Liver (tissue), 9 donors: ENCODE measurements around the gene PLOD3. TPM values are rescaled to one million over a fixed set of nuclear protein-coding genes. Genes with fewer than 3 reads are reported as not detected.

ENCODE experiments used
- DNase-seq: peaks from one replicate; pipeline ENCODE4 v3.0.0-alpha.2; 2017; ENCODE audit warnings: low spot score
- H3K27ac ChIP-seq, 2 donors: one replicate each; pipeline ENCODE4 v1.7.0; 2013; ENCODE audit warnings: inconsistent platforms in 2 of 2, low read length in 2 of 2, control low read depth in 1 of 2, low read depth in 1 of 2, mild to moderate bottlenecking in 1 of 2
- H3K27me3 ChIP-seq, 4 donors: one replicate each; pipeline versions ENCODE4 v1.6.1 to v1.7.0; 2013; ENCODE audit warnings: low read length in 3 of 4, inconsistent platforms in 1 of 4, mild to moderate bottlenecking in 1 of 4, moderate library complexity in 1 of 4; ENCODE audit not compliant: control insufficient read depth in 4 of 4, insufficient read depth in 4 of 4
- H3K36me3 ChIP-seq, 4 donors: one replicate each; pipeline versions ENCODE4 v1.6.1 to v1.7.0; 2013; ENCODE audit warnings: low read length in 3 of 4, mild to moderate bottlenecking in 3 of 4, low read depth in 1 of 4, moderate library complexity in 1 of 4; ENCODE audit not compliant: control insufficient read depth in 4 of 4, insufficient read depth in 3 of 4
- H3K4me1 ChIP-seq, 4 donors: one replicate each; pipeline versions ENCODE4 v1.6.1 to v1.7.0; 2013; ENCODE audit warnings: low read length in 3 of 4, mild to moderate bottlenecking in 3 of 4, moderate library complexity in 1 of 4; ENCODE audit not compliant: control insufficient read depth in 4 of 4, insufficient read depth in 4 of 4
- H3K4me3 ChIP-seq, 3 donors: one replicate each; pipeline versions ENCODE4 v1.6.1 to v1.7.0; 2013; ENCODE audit warnings: low read length in 3 of 3, control low read depth in 1 of 3, low read depth in 1 of 3, mild to moderate bottlenecking in 1 of 3
- H3K9ac ChIP-seq, 2 donors: one replicate each; pipeline ENCODE4 v1.7.0; 2013; ENCODE audit warnings: low read length in 2 of 2, mild to moderate bottlenecking in 2 of 2, moderate library complexity in 2 of 2, control low read depth in 1 of 2, low read depth in 1 of 2
- H3K9me3 ChIP-seq, 4 donors: one replicate each; pipeline versions ENCODE4 v1.6.1 to v1.7.0; 2013; ENCODE audit warnings: low read length in 3 of 4; ENCODE audit not compliant: control insufficient read depth in 4 of 4
- EGR1 ChIP-seq, 2 donors: IDR thresholded peaks; 2 replicates each; pipeline ENCODE4 v1.6.1; 2016 to 2018; ENCODE audit warnings: antibody characterized with exemption in 2 of 2, low read depth in 2 of 2
- FOXA1 ChIP-seq: IDR thresholded peaks from 2 replicates; pipeline ENCODE4 v1.6.1; 2016; ENCODE audit warnings: antibody characterized with exemption
- GABPA ChIP-seq, 2 donors: IDR thresholded peaks in 1 of 2; conservative IDR thresholded peaks in 1 of 2; 2 replicates each; pipeline ENCODE4 v1.6.1; 2016; ENCODE audit warnings: antibody characterized with exemption in 2 of 2, mild to moderate bottlenecking in 1 of 2, moderate library complexity in 1 of 2
- HNF4G ChIP-seq: IDR thresholded peaks from 2 replicates; pipeline ENCODE4 v1.6.1; 2016; ENCODE audit warnings: antibody characterized with exemption
- JUND ChIP-seq, 2 donors: IDR thresholded peaks; 2 replicates each; pipeline ENCODE4 v1.6.1; 2016; ENCODE audit warnings: antibody characterized with exemption in 2 of 2
- NR2F2 ChIP-seq: IDR thresholded peaks from 2 replicates; pipeline ENCODE4 v1.6.1; 2016; ENCODE audit warnings: antibody characterized with exemption
- RAD21 ChIP-seq, 2 donors: IDR thresholded peaks; 2 replicates each; pipeline ENCODE4 v1.6.1; 2016; ENCODE audit warnings: antibody characterized with exemption in 2 of 2, mild to moderate bottlenecking in 2 of 2
- RXRA ChIP-seq, 2 donors: IDR thresholded peaks; 2 replicates each; pipeline ENCODE4 v1.6.1; 2017 to 2018; ENCODE audit warnings: antibody characterized with exemption in 2 of 2, mild to moderate bottlenecking in 1 of 2
- SP1 ChIP-seq: IDR thresholded peaks from 2 replicates; pipeline ENCODE4 v1.6.1; 2018; ENCODE audit warnings: antibody characterized with exemption, mild to moderate bottlenecking
- TAF1 ChIP-seq: conservative IDR thresholded peaks from 2 replicates; pipeline ENCODE4 v1.6.1; 2016; ENCODE audit warnings: antibody characterized with exemption, mild to moderate bottlenecking
- YY1 ChIP-seq: IDR thresholded peaks from 2 replicates; pipeline ENCODE4 v1.6.1; 2016; ENCODE audit warnings: antibody characterized with exemption, mild to moderate bottlenecking
- ZBTB33 ChIP-seq: IDR thresholded peaks from 2 replicates; pipeline ENCODE4 v1.6.1; 2016; ENCODE audit warnings: antibody characterized with exemption
- WGBS: extraction: QIAGEN DNeasy Blood & Tissue Kit; methylation state at CpG from one replicate; pipeline ENCODE4 v1.1.7; 2013; 5-methylcytosine and 5-hydroxymethylcytosine counted together
- polyA plus RNA-seq, 2 donors: library from polyadenylated mRNA; stranded (reverse) in 1 of 2; unstranded in 1 of 2; fragments of 200-250 nt in 1 of 2; fragments of >200 nt in 1 of 2; fragmentation: Nextera tagmentation in 1 of 2; extraction: Ambion mirVana in 1 of 2; gene quantifications; one replicate each; pipeline versions ENCODE4 v1.2.1 to v1.2.3, GENCODE V29; 2013 to 2015
- total RNA-seq, 2 donors: library from RNA; depleted of rRNA; stranded (reverse); fragments of >200 nt; gene quantifications; one replicate each; pipeline ENCODE4 v1.2.3, GENCODE V29; 2014
- TF ChIP-seq, protein P1 (sequence below): IDR thresholded peaks from 2 replicates; pipeline ENCODE4 v1.6.1; 2016; ENCODE audit warnings: antibody characterized with exemption
- TF ChIP-seq, protein P2 (sequence below): fragments of 150-350 bp; IDR thresholded peaks from 2 replicates; pipeline ENCODE4 v1.5.1; 2017; ENCODE audit warnings: improper control_type of control experiment, low read depth, low read length; ENCODE audit not compliant: missing input control
- TF ChIP-seq, protein P3 (sequence below): IDR thresholded peaks from 2 replicates; pipeline ENCODE4 v1.6.1; 2016; ENCODE audit warnings: antibody characterized with exemption, mild to moderate bottlenecking
- TF ChIP-seq, protein P4 (sequence below): IDR thresholded peaks from 2 replicates; pipeline ENCODE4 v1.6.1; 2016; ENCODE audit warnings: antibody characterized with exemption
- donor health status: healthy.
- donor health status: healthy.
- donor health status: healthy.
- donor health status: healthy.
- donor health status: healthy.

PLOD3 gene
- total and polyA plus RNA-seq, 4 donors = 19.4 to 42.9 (median 27.7) TPM

DNA sequence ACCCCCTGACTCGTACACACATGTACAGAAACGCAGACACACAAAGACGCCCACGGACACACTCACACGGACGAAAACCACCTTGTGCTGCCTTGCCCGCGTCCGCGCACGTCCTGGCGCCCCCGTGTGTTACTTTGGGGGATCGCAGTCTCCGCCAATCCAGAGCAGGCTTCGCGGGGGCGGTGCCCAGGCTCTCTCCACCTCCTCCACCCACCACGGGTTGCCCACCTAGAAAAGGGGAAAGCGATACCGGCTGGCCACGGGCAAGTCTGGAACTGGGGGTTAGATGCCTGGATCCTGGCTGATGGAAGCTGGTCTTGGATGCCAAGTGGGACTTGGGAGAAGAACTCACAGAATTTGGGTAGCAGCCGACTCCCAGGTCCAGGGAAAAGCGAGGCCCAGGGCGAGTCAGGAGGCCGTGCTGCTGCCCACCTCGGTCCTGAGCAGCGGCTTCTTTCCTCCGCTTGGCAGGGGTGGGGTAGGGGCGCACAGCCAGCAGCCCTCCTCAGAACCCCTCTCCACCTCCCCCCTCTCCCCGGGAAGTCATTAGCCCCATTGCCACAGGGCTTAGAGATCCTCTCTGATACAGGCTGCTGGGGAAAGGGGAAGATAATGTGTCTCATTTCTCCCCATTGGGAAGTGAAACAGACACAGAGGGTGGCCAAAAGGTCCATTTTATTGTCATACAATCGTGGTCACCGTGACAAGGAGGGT, 47.4 kb downstream of the PLOD3 start:
- peaks cover 13 to 41% (median 17%) of the 10 kb centered on the region in 4 donors for H3K4me1 ChIP-seq
- no peak overlapping the region for H3K9ac ChIP-seq
- no peak overlapping the region for H3K27ac ChIP-seq
- H3K27me3 ChIP-seq = peaks cover 8 to 23% (median 18%) of the 10 kb centered on the region in 4 donors
- no peaks in the 10 kb centered on the region for H3K9me3 ChIP-seq
- 2% methylated on average over 33 of the region's 33 CpGs for WGBS
- H3K36me3 ChIP-seq = no peaks in the 10 kb centered on the region
- DNase-seq = peak; percentile 85
- H3K4me3 ChIP-seq = no peak overlapping the region
- no peak for TF ChIP-seq SP1
- TF ChIP-seq, protein P1, sequence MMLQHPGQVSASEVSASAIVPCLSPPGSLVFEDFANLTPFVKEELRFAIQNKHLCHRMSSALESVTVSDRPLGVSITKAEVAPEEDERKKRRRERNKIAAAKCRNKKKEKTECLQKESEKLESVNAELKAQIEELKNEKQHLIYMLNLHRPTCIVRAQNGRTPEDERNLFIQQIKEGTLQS = no peak
- TF ChIP-seq YY1 = no peak
- peak; percentile 68 to 79 for TF ChIP-seq RAD21 (IDR thresholded peaks at IDR 0.05)
- peak; percentile 84 to 86 for TF ChIP-seq EGR1 (IDR thresholded peaks at IDR 0.05; ENCODE audit: low read depth in 2 of 2)
- TF ChIP-seq NR2F2 = no peak
- TF ChIP-seq, protein P2, sequence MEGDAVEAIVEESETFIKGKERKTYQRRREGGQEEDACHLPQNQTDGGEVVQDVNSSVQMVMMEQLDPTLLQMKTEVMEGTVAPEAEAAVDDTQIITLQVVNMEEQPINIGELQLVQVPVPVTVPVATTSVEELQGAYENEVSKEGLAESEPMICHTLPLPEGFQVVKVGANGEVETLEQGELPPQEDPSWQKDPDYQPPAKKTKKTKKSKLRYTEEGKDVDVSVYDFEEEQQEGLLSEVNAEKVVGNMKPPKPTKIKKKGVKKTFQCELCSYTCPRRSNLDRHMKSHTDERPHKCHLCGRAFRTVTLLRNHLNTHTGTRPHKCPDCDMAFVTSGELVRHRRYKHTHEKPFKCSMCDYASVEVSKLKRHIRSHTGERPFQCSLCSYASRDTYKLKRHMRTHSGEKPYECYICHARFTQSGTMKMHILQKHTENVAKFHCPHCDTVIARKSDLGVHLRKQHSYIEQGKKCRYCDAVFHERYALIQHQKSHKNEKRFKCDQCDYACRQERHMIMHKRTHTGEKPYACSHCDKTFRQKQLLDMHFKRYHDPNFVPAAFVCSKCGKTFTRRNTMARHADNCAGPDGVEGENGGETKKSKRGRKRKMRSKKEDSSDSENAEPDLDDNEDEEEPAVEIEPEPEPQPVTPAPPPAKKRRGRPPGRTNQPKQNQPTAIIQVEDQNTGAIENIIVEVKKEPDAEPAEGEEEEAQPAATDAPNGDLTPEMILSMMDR = peak; percentile 76
- no peak for TF ChIP-seq ZBTB33
- TF ChIP-seq, protein P3, sequence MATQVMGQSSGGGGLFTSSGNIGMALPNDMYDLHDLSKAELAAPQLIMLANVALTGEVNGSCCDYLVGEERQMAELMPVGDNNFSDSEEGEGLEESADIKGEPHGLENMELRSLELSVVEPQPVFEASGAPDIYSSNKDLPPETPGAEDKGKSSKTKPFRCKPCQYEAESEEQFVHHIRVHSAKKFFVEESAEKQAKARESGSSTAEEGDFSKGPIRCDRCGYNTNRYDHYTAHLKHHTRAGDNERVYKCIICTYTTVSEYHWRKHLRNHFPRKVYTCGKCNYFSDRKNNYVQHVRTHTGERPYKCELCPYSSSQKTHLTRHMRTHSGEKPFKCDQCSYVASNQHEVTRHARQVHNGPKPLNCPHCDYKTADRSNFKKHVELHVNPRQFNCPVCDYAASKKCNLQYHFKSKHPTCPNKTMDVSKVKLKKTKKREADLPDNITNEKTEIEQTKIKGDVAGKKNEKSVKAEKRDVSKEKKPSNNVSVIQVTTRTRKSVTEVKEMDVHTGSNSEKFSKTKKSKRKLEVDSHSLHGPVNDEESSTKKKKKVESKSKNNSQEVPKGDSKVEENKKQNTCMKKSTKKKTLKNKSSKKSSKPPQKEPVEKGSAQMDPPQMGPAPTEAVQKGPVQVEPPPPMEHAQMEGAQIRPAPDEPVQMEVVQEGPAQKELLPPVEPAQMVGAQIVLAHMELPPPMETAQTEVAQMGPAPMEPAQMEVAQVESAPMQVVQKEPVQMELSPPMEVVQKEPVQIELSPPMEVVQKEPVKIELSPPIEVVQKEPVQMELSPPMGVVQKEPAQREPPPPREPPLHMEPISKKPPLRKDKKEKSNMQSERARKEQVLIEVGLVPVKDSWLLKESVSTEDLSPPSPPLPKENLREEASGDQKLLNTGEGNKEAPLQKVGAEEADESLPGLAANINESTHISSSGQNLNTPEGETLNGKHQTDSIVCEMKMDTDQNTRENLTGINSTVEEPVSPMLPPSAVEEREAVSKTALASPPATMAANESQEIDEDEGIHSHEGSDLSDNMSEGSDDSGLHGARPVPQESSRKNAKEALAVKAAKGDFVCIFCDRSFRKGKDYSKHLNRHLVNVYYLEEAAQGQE = no peak

- Histone ChIP-seq H3K36me3 (no peaks in the 10 kb centered on the region), H3K27me3 (peaks cover 9 to 19% (median 18%) of the 10 kb centered on the region in 4 donors), H3K9ac (no peak overlapping the region), H3K4me1 (peaks cover 14 to 43% (median 18%) of the 10 kb centered on the region in 4 donors), H3K4me3 (no peak overlapping the region), H3K9me3 (no peaks in the 10 kb centered on the region), H3K27ac (no peak overlapping the region)
- DNase-seq = no peak
- 4% methylated on average over 18 of the region's 18 CpGs for WGBS
- TF ChIP-seq GABPA (IDR thresholded peaks at IDR 0.05 in 1 of 2, conservative IDR thresholded peaks at IDR 0.05 in 1 of 2) = no peak
- no peak for TF ChIP-seq YY1
- TF ChIP-seq NR2F2 = no peak
- no peak for TF ChIP-seq SP1
- TF ChIP-seq JUND (IDR thresholded peaks at IDR 0.05) = no peak
- TF ChIP-seq FOXA1 = no peak
- TF ChIP-seq, protein P2 = no peak
- TF ChIP-seq, protein P4, sequence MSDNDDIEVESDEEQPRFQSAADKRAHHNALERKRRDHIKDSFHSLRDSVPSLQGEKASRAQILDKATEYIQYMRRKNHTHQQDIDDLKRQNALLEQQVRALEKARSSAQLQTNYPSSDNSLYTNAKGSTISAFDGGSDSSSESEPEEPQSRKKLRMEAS = no peak
- no peak for TF ChIP-seq ZBTB33
- TF ChIP-seq TAF1 = no peak
- TF ChIP-seq RXRA (IDR thresholded peaks at IDR 0.05) = no peak
- TF ChIP-seq HNF4G = no peak
Measured at GRCh38 chr7:101169110-101169837, 48.1 kb downstream of the PLOD3 start.
